NCI-H146 treated with DMSO at 0.1 percent for 48 hours (cell line): ENCODE results near the gene HOXC5.
A peak's percentile ranks its signal among the peaks of the same experiment; 100 is the strongest.

Experiments used
- DNase-seq: peaks from one replicate; lab custom pipeline; 2025; ENCODE audit not compliant: unreplicated experiment; lab: John Stamatoyannopoulos, UW

HOXC5 gene

GRCh38 chr12:54006559-54007220 lies 26.2 kb upstream of the HOXC5 start:
- no peak for DNase-seq

GRCh38 chr12:54007538-54008259 lies 25.2 kb upstream of the HOXC5 start:
- DNase-seq: no peak

- DNase-seq: no peak
These were observed 24.6 kb upstream of the HOXC5 start for GRCh38 chr12:54008260-54008552.

- DNase-seq: no peak
These were observed 23.4 kb upstream of the HOXC5 start for GRCh38 chr12:54009171-54010052.

GRCh38 chr12:54010053-54010971 lies 22.5 kb upstream of the HOXC5 start:
- no peak for DNase-seq

- DNase-seq: no peak
These were observed 21.7 kb upstream of the HOXC5 start for GRCh38 chr12:54010972-54011664.

- no peak for DNase-seq
These were observed 21.0 kb upstream of the HOXC5 start for GRCh38 chr12:54011665-54012532.

GRCh38 chr12:54012631-54013409 lies 20.0 kb upstream of the HOXC5 start:
- DNase-seq: no peak

- DNase-seq: no peak
These were observed 18.4 kb upstream of the HOXC5 start for GRCh38 chr12:54014377-54015017.

GRCh38 chr12:54015018-54015931 lies 17.6 kb upstream of the HOXC5 start:
- no peak for DNase-seq

- DNase-seq: no peak
These were observed 16.8 kb upstream of the HOXC5 start for GRCh38 chr12:54016051-54016450.

GRCh38 chr12:54016478-54016964 lies 16.3 kb upstream of the HOXC5 start:
- DNase-seq: no peak

- no peak for DNase-seq
These were observed 15.6 kb upstream of the HOXC5 start for GRCh38 chr12:54017027-54017788.

GRCh38 chr12:54017878-54018467 lies 14.9 kb upstream of the HOXC5 start:
- DNase-seq: peak; percentile 36

GRCh38 chr12:54018468-54018984 lies 14.3 kb upstream of the HOXC5 start:
- DNase-seq: no peak
